Body of pancreas (tissue), 4 donors: ENCODE results near the gene RSPO1.

Experiments
- POLR2A ChIP-seq, 3 donors: fragments of 450-650 bp; IDR thresholded peaks; one replicate each; pipeline ENCODE4 v1.6.1; 2016; ENCODE audit warnings: antibody characterized with exemption in 3 of 3, mild to moderate bottlenecking in 2 of 3
- TF ChIP-seq, protein P1 (sequence below), 7 experiments: fragments of 450-650 bp in 4 of 7; fragments of 200-600 bp in 3 of 7; sonication (generic) in 3 of 7; IDR thresholded peaks; one replicate each; pipeline ENCODE4 v1.5.1; 2016 to 2019; ENCODE audit warnings: antibody characterized with exemption in 7 of 7

- TF ChIP-seq, protein P1, sequence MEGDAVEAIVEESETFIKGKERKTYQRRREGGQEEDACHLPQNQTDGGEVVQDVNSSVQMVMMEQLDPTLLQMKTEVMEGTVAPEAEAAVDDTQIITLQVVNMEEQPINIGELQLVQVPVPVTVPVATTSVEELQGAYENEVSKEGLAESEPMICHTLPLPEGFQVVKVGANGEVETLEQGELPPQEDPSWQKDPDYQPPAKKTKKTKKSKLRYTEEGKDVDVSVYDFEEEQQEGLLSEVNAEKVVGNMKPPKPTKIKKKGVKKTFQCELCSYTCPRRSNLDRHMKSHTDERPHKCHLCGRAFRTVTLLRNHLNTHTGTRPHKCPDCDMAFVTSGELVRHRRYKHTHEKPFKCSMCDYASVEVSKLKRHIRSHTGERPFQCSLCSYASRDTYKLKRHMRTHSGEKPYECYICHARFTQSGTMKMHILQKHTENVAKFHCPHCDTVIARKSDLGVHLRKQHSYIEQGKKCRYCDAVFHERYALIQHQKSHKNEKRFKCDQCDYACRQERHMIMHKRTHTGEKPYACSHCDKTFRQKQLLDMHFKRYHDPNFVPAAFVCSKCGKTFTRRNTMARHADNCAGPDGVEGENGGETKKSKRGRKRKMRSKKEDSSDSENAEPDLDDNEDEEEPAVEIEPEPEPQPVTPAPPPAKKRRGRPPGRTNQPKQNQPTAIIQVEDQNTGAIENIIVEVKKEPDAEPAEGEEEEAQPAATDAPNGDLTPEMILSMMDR (IDR thresholded peaks at IDR 0.05): no peak
- TF ChIP-seq POLR2A (IDR thresholded peaks at IDR 0.05): no peak
Observed at GRCh38 chr1:37606481-37607263, 28.0 kb downstream of the RSPO1 start.
